ENCODE results near the gene C2CD3.
"Not testable (repeated sequence)": the region's sequence is repeated elsewhere in the genome, so short reads cannot be mapped to it uniquely, and the experiment has no call there.

Gene C2CD3

DNA sequence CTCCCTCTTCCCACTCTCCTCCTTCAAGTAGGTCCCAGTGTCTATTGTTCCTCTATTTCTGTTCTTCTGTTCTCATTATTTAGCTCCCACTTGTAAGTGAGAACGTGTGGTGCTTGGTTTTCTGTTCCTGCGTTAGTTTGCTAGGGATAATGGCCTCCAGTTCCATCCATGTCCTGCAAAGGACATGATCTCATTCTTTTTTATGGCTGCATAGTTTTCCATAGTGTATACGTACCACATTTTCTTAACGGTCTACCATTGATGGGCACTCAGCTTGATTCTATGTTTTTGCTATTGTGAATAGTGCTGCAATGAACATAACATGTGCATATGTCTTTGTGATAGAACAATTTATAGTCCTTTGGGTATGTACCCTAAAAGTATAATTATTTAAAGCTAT is 26.2 kb downstream of the C2CD3 start:
- Histone ChIP-seq H3K27ac (no peak overlapping the region), H3K4me3 (no peak overlapping the region)
- no peak for DNase-seq (ENCODE audit: low spot score)
- TF ChIP-seq, protein P1, sequence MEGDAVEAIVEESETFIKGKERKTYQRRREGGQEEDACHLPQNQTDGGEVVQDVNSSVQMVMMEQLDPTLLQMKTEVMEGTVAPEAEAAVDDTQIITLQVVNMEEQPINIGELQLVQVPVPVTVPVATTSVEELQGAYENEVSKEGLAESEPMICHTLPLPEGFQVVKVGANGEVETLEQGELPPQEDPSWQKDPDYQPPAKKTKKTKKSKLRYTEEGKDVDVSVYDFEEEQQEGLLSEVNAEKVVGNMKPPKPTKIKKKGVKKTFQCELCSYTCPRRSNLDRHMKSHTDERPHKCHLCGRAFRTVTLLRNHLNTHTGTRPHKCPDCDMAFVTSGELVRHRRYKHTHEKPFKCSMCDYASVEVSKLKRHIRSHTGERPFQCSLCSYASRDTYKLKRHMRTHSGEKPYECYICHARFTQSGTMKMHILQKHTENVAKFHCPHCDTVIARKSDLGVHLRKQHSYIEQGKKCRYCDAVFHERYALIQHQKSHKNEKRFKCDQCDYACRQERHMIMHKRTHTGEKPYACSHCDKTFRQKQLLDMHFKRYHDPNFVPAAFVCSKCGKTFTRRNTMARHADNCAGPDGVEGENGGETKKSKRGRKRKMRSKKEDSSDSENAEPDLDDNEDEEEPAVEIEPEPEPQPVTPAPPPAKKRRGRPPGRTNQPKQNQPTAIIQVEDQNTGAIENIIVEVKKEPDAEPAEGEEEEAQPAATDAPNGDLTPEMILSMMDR (IDR thresholded peaks at IDR 0.05): no peak

DNA sequence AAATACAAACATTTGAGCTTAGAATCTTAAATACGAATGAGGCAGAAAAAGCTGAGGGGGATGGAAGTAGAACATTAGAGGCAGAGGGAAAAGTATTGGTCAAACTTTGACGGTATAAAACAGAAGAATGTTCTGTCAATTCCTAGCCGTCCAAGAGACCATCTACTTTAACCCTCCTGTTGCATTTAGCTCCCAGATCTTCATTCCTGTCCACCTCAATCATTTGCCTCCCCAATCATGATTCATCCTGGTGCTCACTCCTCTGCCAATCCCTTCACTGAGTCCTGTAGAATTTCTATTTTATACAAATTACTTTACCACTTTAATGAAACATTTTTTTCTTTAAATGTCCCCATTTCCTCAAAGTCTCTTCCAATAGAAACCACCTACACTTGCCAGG is 28.2 kb downstream of the C2CD3 start:
- TF ChIP-seq, protein P1 (IDR thresholded peaks at IDR 0.05): no peak
- H3K27ac ChIP-seq: no peak overlapping the region
- DNase-seq (ENCODE audit: low spot score): no peak
- no peak overlapping the region for H3K4me3 ChIP-seq

DNA sequence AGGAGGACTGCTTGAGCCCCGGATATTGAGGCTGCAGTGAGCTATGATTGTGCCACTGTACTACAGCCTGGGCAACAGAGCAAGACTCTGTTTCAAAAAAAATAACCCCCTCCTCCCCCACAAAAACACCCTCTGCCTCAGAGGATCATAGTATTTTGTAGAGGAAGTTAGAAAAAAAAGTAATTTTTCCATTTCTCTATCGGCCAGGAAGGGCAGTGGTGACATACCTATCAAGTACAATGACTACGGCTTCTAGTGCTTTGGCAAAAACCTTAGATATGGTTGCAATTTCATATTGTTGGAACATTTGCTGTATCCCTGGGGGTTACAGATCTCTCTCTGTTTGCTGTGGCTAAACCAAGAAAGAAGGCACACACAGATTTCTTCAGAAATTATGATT is 28.9 kb downstream of the C2CD3 start:
- no peak overlapping the region for H3K4me3 ChIP-seq
- TF ChIP-seq, protein P1 (IDR thresholded peaks at IDR 0.05): no peak
- no peak overlapping the region for H3K27ac ChIP-seq
- DNase-seq (ENCODE audit: low spot score): no peak

DNA sequence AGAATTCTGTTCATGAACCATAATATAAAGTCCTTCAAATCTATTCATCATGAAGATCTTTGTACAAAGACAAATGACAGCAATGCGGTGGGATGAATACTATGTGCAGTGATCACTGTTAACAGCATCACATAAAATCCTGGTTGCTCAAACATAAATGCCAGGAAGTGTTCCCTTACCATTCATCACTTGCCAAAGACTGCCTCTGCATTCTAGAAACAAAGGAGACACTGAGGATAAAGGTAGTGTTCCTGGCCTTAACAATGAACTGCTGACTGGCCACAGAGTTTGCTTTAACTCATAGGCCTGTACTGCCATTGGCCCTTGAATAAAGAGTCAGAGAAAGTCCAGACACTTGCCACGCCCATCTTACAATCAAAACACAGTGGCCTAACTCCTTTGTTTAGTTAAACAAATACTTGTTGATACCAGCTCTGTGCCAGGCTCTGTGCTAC is 29.5 kb downstream of the C2CD3 start:
- Histone ChIP-seq H3K27ac (no peak overlapping the region), H3K4me3 (no peak overlapping the region)
- TF ChIP-seq, protein P1 (IDR thresholded peaks at IDR 0.05): no peak
- no peak for DNase-seq (ENCODE audit: low spot score)

DNA sequence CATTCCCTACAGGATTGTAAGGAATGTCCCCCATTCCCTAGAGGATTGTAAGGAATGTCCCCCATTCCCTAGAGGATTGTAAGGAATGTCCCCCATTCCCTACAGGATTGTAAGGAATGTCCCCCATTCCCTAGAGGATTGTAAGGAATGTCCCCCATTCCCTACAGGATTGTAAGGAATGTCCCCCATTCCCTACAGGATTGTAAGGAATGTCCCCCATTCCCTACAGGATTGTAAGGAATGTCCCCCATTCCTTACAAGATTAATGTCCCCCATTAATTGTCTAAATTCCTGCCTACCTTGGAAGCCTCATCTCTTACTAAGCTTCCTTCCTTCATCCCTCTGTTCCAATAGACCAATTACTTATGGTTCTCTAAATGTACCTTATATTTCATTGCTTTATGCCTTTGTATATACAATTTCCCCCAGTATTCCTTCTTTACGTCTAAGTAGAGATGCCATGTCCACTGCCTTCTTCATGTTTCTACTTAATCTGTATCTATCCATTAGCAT is 30.8 kb downstream of the C2CD3 start:
- H3K27ac ChIP-seq; DNase-seq (ENCODE audit: low spot score); H3K4me3 ChIP-seq: not testable (repeated sequence)

DNA sequence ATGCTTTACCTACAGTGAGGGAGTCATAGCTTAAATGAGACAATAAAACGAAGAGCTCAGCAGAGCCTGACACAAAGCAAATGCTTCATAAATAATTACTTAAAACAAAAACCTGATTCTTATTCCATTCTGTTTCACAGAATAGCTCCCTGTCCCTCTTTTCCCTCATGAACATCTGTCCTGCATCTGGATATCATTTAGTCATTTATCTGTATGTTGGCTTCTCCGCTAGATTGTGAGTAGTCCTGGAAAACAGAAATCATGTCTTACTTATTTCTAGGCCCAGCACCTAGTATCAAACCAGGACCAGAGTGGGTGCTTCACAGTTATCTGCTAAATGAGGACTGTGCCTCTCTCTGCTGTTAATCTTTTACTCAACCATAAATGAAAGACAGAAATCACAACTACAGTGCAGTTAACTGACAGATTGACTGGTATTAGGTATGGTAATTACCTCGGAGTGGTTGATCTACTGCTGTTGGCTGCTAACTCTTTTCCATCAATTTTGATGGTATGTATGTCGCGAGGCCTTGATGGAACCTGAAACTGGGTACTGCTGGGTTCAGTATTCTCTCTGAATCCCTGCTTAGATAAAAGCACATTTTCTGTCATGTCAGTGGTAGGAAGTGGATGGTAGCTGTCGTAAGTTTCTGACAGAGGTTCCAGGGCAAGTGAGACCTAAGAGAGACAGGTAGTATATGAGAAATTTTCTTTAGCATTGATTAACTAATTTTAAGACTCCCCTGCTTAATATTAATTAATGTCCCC is 31.5 kb downstream of the C2CD3 start:
- no peak for DNase-seq (ENCODE audit: low spot score)
- TF ChIP-seq, protein P1 (IDR thresholded peaks at IDR 0.05): no peak
- no peak overlapping the region for H3K27ac ChIP-seq
- no peak overlapping the region for H3K4me3 ChIP-seq

DNA sequence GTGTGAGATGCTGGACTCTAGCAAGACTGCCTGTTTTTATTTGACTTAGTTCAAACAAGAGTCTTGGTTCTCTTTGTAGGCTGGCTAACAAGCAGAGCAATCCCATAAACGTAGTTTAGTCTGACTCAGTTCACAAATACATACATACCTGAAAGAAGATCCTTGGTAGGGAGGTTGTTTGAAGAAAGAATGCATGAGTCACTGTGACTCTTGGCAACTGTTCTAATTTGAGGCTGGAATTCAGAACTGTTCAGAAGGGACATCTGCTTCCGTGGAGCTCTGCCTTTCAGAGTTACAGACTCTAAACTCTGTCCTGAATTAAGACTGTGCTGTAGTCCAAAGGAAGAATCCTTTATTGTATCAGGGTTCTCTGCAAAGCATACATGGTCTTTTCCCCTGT is 32.2 kb downstream of the C2CD3 start:
- no peak overlapping the region for H3K27ac ChIP-seq
- no peak for DNase-seq (ENCODE audit: low spot score)
- TF ChIP-seq, protein P1 (IDR thresholded peaks at IDR 0.05): no peak

More for the DNA sequence above, 32.2 kb downstream of the C2CD3 start:
- no peak overlapping the region for H3K4me3 ChIP-seq
